Upper lobe of left lung (tissue), 4 donors: Measurements from ENCODE around the gene BTBD7.

Source experiments
- CTCF ChIP-seq, 6 experiments: fragments of 450-650 bp in 4 of 6; fragments of 200-600 bp in 2 of 6; sonication (generic) in 2 of 6; IDR thresholded peaks; one replicate each; pipeline ENCODE4 v1.5.1; 2016 to 2019; ENCODE audit warnings: antibody characterized with exemption in 6 of 6
- EP300 ChIP-seq, 4 donors: sonication (generic); formaldehyde crosslinking; IDR thresholded peaks; one replicate each; pipeline ENCODE4 v1.5.1; 2017; ENCODE audit warnings: antibody characterized with exemption in 4 of 4, control low read depth in 2 of 4
- POLR2A ChIP-seq, 4 donors: fragments of 450-650 bp; IDR thresholded peaks; one replicate each; pipeline ENCODE4 v1.5.1; 2016 to 2017; ENCODE audit warnings: antibody characterized with exemption in 4 of 4, mild to moderate bottlenecking in 2 of 4

DNA sequence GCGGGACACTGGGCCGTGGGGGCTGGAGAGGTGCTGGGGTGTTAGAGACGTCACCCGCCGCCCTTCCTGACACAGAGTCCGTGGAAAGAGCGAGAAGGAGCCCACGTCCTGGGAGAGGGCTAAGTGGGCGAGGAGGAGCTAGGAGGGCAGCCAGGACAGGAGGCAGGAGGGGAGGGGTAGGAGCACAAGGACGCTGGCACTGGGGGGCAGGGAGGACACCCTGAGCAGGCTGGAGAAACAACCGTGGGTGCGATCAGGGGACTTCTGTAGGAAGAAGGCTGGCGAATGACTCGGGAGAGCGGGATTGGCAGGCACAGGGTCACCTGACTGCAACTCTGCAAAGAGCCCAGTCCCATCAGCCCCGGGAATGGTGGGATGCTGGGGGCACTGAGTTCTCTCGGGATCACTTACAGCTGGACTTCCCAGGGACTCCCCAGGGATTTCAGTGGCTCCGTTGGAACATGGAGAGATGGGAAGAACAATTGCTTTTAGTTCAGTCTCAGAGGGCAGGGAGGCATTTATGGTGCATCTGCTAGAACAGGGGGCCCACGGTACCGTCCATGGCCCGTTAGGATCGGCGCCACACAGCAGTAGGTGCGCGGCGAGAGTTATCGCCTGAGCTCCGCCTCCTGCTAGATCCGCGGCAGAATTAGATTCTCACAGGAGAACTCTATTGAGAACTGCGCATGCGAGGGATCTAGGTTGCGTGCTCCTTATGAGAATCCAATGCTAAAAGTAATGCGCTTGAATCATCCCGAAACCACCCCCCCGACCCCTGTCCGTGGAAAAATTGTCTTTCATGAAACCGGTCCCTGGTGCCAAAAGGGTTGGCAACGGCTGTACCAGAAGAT, 101.5 kb downstream of the BTBD7 start:
- no peak for TF ChIP-seq EP300 (IDR thresholded peaks at IDR 0.05)
- no peak for TF ChIP-seq CTCF (IDR thresholded peaks at IDR 0.05)
- no peak for TF ChIP-seq POLR2A (IDR thresholded peaks at IDR 0.05)
